Occipital lobe (tissue), 2 donors: ENCODE results near the gene CORO7. TPM values are rescaled to one million over a fixed set of nuclear protein-coding genes. Genes with fewer than 3 reads are reported as not detected.
A peak's percentile ranks its signal among the peaks of the same experiment; 100 is the strongest.
"Not testable (repeated sequence)": the region's sequence is repeated elsewhere in the genome, so short reads cannot be mapped to it uniquely, and the experiment has no call there.

Source experiments
- DNase-seq: peaks from one replicate; lab custom pipeline; 2025; lab: John Stamatoyannopoulos, UW
- total RNA-seq: library from RNA; depleted of rRNA; stranded (reverse); fragments of >200 nt; gene quantifications from one replicate; pipeline ENCODE4 v1.2.3, GENCODE V29; 2014

The CORO7 gene
- total RNA-seq, 1 donor from 2014 or later, result 38.8 TPM

- DNase-seq, result no peak
These were observed 77.6 kb downstream of the CORO7 start for GRCh38 chr16:4338712-4339299.

GRCh38 chr16:4338125-4338582, 78.2 kb downstream of the CORO7 start:
- DNase-seq, result no peak

DNA sequence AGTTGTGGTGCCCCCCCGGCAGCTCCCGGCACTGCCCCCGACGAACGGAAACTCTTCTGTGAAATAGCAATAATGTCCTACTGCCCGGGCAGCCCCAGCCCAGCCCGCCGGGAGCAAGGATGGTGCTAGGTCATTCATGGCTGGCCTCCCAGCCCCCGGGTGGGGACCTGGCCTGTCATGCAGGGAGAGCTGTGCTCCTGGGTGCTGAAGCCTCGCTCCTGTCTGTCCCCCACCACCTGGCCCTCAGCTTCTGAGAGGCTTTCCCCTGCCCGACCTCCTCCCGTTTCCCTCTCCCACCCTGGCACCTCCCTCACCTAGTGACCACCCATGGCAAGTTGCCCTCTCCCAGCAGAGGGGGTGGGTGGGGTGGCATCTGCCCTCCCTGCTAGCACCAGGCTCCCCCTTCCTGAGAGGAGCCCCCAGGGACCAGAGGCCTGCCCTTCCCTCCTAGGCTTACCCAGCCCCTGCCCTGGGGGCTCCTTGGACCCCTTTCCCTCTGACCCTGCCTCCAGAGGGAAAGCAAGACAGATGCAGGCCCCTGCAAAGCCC, 78.8 kb downstream of the CORO7 start:
- DNase-seq, result no peak

DNA sequence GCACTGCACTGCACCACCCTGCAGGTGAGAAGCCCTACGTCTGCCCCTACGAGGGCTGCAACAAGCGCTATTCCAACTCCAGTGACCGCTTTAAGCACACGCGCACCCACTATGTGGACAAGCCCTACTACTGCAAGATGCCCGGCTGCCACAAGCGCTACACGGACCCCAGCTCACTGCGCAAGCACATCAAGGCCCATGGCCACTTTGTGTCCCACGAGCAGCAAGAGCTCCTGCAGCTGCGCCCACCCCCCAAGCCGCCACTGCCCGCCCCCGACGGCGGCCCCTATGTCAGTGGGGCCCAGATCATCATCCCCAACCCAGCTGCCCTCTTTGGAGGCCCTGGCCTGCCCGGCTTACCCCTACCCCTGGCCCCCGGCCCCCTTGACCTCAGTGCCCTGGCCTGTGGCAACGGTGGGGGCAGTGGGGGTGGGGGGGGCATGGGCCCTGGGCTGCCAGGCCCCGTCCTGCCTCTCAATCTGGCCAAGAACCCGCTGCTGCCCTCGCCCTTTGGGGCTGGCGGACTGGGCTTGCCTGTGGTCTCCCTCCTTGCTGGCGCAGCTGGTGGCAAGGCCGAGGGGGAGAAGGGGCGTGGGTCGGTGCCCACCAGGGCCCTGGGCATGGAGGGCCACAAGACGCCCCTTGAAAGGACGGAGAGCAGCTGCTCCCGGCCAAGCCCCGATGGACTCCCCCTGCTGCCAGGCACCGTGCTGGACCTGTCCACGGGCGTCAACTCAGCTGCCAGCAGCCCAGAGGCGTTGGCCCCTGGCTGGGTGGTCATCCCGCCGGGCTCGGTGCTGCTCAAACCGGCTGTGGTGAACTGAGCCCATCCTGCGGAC, 79.5 kb downstream of the CORO7 start:
- no peak for DNase-seq

GRCh38 chr16:4334724-4335495, 81.5 kb downstream of the CORO7 start:
- DNase-seq, result no peak

GRCh38 chr16:4333714-4334113, 82.7 kb downstream of the CORO7 start:
- DNase-seq, result not testable (repeated sequence)

- no peak for DNase-seq
These were observed 83.1 kb downstream of the CORO7 start for GRCh38 chr16:4333308-4333638.

DNA sequence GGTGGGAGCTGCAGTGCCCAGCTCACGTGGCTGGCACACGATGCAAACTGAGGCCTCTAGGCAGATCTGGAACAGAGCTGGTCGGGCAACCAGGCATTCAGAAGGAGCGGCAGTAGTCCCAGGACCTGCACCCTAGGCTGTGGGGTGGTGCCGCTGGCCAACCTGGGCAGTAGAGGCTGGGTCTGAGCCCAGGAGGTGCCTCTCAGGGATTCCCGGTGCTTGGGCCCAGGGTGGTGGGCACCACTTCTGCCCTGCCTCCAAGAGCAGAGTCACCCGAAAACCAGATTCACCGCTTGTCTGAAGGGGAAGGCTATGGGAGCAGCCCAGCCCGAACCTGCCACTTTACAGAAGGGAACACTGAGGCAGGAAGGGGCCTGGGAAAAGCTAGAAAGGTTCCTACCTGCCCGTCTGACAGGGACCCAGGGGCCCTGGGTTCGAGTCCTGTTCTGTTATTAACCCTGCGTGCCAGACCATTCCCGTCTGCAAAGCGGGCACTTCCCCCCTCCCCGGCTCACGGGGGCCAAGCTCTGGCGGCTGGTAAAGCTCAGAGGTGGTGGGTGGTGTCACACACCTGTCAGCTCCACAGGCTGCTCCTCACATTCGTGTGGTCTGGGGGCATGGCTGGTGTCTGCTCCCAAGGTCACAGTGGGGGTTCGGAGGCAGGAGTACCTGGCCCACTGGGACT, 83.6 kb downstream of the CORO7 start:
- DNase-seq, result no peak

DNA sequence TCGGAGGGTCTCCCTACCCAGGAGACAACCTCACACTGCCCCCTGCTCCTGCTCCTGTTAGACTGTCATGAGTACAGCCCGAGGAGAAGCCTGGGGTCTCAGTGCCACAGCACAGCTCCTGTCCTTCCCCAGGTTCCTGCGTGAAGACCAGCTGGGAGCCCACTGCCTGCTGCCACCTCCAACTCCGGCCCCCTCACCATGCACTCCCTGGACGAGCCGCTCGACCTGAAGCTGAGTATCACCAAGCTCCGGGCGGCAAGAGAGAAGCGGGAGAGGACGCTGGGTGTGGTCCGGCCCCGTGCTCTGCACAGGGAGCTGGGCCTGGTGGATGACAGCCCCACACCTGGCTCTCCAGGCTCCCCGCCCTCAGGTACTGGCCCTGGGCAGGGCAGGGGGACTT, 84.3 kb downstream of the CORO7 start:
- no peak for DNase-seq

DNA sequence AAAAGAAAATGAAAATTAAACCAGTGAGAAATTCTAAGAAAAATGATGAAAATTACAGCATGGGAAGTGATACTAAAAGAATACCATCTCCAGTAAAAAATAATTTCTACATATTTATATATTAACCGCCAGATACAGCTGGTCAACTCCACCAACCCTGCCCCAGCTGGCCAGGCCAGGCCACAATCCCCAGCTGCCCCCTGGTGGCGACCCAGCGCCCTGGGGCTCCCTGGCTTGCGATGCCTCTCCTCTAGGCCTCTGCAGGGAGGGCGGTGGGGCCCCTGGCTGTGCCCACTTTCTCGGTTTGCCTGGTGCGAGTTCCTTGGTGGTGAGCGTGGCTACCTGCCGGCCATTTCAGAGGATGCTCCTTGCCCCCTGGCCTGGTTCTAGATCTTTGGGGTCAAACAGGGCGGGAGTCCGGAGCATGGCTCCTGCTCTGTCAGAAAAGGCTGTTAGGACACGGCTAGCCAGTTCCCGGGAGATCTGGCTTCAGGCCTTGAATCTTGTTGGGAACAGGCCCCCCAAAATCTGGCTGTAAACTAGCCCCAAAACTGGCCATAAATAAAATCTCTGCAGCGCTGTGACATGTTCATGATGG, 86.0 kb downstream of the CORO7 start:
- DNase-seq, result peak; percentile 29

GRCh38 chr16:4328782-4329775, 87.3 kb downstream of the CORO7 start:
- DNase-seq, result no peak

DNA sequence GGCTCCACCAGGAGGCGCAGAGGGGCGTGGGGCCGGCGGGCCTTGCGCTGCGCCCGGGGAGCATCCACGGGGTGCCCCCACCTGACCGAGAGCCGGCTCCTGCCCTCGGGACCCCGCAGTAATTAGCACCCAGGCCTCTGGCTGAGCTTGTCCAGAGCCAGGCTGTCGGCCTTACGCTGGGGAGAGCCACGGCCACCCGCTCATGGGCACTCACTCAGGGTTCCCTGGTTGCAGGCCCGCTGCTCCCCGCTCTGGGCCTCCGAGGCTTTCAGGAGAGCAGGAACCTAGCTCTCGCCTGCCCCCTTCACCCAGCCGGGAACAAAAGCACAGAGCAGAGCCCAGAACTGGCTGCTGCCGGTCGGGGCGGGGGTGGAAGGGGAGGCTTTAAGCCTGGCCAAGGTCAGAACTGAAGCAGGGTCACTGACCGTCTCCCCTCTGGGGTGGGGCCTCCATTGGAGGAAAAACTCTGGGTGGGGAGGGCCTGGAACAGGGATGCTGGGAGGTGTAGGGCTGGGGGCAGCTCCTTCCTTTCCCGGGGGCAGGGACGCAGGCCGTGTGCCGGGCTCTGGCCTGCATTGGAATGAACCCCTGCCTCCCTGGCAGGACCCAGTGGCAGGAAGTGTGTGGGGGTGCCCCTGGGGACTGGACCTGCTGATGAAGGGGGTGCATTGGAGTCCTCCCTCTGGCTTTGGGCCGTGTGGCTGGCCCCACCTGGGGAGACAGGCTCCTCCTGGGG, 88.2 kb downstream of the CORO7 start:
- peak; percentile 60 for DNase-seq

DNA sequence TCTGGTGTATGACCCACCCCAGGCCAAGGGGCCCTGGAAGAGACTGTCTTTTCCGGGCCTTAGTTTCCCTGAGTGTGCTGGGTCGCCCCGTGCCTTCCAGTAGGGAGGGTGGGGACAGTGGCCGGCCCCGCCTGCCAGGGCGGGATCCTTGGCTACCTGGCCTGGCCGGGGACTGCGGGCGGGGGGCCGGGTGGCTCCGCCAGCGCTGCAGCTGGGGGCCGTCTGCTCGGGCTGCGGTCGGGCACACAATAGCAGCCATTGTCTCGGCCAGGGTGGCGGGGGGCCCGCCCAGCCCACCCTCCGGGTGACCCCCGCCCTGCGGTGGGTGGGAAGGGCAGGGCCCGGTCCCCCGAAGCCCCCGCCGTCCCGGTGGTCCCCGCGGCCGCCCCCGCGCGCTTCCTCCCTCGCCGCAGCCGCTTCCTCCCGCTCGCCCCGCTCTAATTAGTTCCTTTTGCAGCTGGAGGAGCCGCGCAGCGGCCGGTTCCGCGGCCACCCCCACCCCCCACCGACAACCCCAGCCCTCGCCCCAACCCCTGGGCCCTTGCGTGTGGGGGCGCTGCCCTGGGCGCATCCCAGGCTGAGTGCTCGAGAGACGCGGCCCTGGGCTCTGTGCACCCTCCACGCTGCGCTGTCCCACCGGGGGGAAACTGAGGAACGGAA, 88.9 kb downstream of the CORO7 start:
- no peak for DNase-seq

GRCh38 chr16:4325253-4325758, 91.1 kb downstream of the CORO7 start:
- DNase-seq, result no peak

DNA sequence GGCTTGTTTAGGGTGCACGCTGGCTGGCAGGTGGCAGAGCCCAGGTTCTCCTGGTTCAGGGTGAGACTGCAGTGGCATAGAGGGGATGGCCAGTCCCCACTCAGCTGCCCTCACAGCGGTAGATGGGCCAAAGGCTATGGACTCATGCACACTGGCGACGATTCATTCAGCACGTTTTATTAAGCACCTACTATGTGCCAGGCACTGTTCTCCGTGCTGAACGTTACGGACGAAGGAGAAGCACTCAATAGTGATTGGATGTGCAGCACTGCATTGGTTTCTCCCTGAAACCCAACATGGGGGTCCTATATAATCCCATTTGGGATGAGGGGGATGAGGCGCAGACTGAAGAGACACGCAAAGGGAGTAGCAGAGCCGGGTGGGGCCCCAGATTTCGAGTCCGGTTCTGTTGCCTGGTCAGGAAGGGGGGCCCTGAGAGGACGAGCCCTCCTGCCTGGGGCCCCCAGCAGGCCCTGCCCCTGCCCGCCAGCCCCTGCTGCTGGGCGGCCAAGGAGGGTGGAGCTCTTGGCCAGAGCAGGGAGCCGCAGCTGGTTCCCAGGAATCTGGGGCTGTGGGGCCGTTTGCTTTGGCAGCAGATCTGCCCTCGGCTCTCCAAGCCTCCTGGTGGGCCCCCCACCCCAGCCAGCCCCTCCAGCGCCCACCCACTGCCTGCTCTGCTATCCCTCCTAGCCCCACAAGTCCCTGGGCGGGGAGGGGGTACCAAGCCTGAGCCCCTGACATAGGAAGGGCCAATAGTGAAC, 91.7 kb downstream of the CORO7 start:
- DNase-seq, result no peak

DNA sequence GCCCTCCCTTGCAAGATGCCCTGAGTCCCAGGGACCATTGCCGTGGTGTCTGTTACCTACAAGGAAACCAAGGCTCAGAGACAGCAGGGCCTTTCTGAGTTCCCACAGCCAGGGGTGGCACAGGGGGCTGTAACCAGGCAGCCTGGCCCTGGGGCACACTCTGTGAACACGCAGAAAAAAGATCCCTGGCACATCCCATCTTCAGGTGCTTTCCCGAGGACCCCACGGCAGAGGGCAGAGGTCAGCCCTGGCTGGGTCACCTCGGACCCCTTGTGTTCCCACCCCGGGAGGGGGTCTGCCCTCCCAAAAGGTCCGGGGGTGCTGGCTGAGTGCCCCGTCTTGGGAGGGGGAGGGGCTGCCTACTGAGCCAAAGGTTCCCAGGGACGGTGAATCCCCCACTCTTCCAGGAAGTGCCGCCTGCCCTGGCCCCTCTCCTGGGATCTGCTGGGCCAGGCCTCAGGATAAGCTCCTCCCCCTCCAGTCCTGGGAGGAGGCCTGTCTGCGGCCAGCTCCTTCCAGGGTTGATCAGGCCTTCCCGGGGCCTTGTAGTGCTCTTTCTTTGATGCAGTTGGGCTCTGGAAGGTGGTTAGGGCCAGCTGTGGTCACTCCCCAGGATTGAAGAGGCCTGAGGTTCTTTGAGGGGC, 92.4 kb downstream of the CORO7 start:
- no peak for DNase-seq
